GM18873 (cell line): ENCODE results near the gene POMT1.

Experiments
- ATAC-seq: cut with Tn5 transposase; IDR thresholded peaks from one replicate; pipeline ENCODE4 v1.9.1; 2021; ENCODE audit warnings: mild to moderate bottlenecking, moderate library complexity, moderate number of reproducible peaks; ENCODE audit not compliant: unreplicated experiment, low FRiP score

The POMT1 gene

GRCh38 chr9:131476777-131477345, 25.9 kb upstream of the POMT1 start:
- no peak for ATAC-seq

- ATAC-seq: no peak
These were observed 25.4 kb upstream of the POMT1 start for GRCh38 chr9:131477367-131477766.

- no peak for ATAC-seq
These were observed 24.8 kb upstream of the POMT1 start for GRCh38 chr9:131477816-131478419.

- no peak for ATAC-seq
These were observed 24.3 kb upstream of the POMT1 start for GRCh38 chr9:131478421-131478868.

- ATAC-seq: no peak
These were observed 23.8 kb upstream of the POMT1 start for GRCh38 chr9:131478911-131479310.

- ATAC-seq: no peak
These were observed 22.5 kb upstream of the POMT1 start for GRCh38 chr9:131480258-131480657.

GRCh38 chr9:131481441-131482342, 21.0 kb upstream of the POMT1 start:
- ATAC-seq: no peak

GRCh38 chr9:131482343-131483006, 20.2 kb upstream of the POMT1 start:
- no peak for ATAC-seq

GRCh38 chr9:131483319-131484050, 19.2 kb upstream of the POMT1 start:
- no peak for ATAC-seq

GRCh38 chr9:131484051-131484445, 18.7 kb upstream of the POMT1 start:
- ATAC-seq: no peak

GRCh38 chr9:131484560-131485185, 18.0 kb upstream of the POMT1 start:
- ATAC-seq: no peak

- ATAC-seq: no peak
These were observed 17.5 kb upstream of the POMT1 start for GRCh38 chr9:131485206-131485605.

- ATAC-seq: no peak
These were observed 16.8 kb upstream of the POMT1 start for GRCh38 chr9:131485728-131486422.

GRCh38 chr9:131487001-131487400, 15.7 kb upstream of the POMT1 start:
- no peak for ATAC-seq

- no peak for ATAC-seq
These were observed 15.1 kb upstream of the POMT1 start for GRCh38 chr9:131487621-131488031.

- no peak for ATAC-seq
These were observed 12.2 kb upstream of the POMT1 start for GRCh38 chr9:131490514-131490913.

- no peak for ATAC-seq
These were observed 11.6 kb upstream of the POMT1 start for GRCh38 chr9:131491001-131491710.

- no peak for ATAC-seq
These were observed 10.6 kb upstream of the POMT1 start for GRCh38 chr9:131492070-131492469.
